ENCODE measurements around the gene ECPAS.

GRCh38 chr9:111423389-111423788 is 60.8 kb downstream of the ECPAS start:
- no peak for TF ChIP-seq EP300 (IDR thresholded peaks at IDR 0.05)
- TF ChIP-seq POLR2A (IDR thresholded peaks at IDR 0.05), result no peak
- TF ChIP-seq POLR2AphosphoS5 (IDR thresholded peaks at IDR 0.05), result no peak
